Measurements from ENCODE around the gene CGB1. TPM values are rescaled to one million over a fixed set of nuclear protein-coding genes. Genes with fewer than 3 reads are reported as not detected.

CGB1 gene
- total and polyA plus RNA-seq, 9 of the 15 experiments (the other 6 are each of a cell fraction or from before 2014, with no cell fraction given), result not detected

DNA sequence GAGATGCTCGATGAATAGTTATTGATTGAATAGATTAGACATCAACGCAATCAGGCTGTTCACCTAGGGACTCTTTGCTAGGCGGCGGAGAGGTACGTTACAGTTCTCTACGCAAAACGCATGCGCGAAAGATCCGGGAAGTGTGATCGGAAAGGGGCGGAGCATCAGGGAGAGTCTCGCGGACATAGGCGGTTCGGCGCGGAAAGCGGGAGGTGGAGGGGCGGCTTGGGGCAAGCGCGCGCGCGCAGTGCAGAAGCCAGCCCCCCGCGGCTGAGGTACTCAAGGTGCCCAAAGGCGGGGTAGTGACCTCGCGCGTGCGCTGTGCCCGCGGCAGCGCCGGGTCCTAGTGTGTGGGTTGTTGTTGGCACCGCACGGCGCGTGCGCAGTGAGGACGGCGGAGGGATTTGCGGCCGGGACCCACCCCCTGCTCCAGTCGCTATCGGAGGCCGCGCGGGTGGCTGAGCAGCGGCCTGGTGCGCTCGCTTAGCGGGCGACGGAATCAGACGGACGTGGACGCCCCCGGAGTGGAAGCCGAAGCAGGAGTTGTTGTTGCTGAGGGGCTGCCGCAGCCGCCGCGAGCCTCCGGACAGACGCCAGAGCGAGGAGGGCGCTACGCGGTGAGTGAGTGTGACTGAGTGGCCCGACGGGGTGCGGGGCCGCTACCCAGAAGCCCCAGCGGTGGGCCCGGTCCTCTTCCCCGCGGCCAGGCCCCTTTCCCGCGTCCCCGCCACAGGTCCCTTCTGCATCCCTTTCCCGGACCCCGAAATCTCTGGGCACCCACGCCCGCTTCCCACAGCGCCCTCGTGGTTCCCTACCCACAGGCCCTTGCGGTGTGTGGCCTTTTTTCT, 48.5 kb upstream of the CGB1 start, which contains the start of gene SNRNP70 (continued):
- TF ChIP-seq, protein P1, sequence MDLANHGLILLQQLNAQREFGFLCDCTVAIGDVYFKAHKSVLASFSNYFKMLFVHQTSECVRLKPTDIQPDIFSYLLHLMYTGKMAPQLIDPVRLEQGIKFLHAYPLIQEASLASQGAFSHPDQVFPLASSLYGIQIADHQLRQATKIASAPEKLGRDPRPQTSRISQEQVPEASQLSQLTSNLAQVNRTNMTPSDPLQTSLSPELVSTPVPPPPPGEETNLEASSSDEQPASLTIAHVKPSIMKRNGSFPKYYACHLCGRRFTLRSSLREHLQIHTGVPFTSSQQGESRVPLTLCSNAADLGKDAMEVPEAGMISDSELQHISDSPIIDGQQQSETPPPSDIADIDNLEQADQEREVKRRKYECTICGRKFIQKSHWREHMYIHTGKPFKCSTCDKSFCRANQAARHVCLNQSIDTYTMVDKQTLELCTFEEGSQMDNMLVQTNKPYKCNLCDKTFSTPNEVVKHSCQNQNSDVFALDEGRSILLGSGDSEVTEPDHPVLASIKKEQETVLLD (IDR thresholded peaks at IDR 0.05), result peak; percentile 98
- TF ChIP-seq ARNT (IDR thresholded peaks at IDR 0.05) (peak in 1 of 2 experiments; percentile 58; a peak in 1 of 4 replicates), ESRRA (IDR thresholded peaks at IDR 0.05; ENCODE audit: borderline replicate concordance, low read depth) (peak; percentile 78; the same call in 1 of the 2 replicates), HSF4 (CRISPR knock-in tag; IDR thresholded peaks at IDR 0.05; ENCODE audit: borderline replicate concordance) (0 out of 2 replicates have a peak, but pooled peaks have one; percentile 31), ZFP30 (CRISPR knock-in tag; IDR thresholded peaks at IDR 0.05; ENCODE audit: borderline replicate concordance) (no peak), ZKSCAN1 (IDR thresholded peaks at IDR 0.05; ENCODE audit: low read depth, low read length) (peak; percentile 32; the same call in 1 of the 2 replicates), RNF2 (IDR thresholded peaks at IDR 0.05) (peak; percentile 70; the same call in 1 of the 2 replicates), ATF7 (IDR thresholded peaks at IDR 0.05) (peak; percentile 83; the same call in 1 of the 2 replicates), FOXA3 (CRISPR knock-in tag; conservative IDR thresholded peaks at IDR 0.05 in 1 of 2, IDR thresholded peaks at IDR 0.05 in 1 of 2) (0 out of 4 replicates have a peak, but pooled peaks of 1 of the 2 experiments have one; percentile 1), BRD4 (IDR thresholded peaks at IDR 0.05) (peak; percentile 68; the same call in 1 of the 2 replicates), FOXK2 (conservative IDR thresholded peaks at IDR 0.05 in 1 of 2, IDR thresholded peaks at IDR 0.05 in 1 of 2; ENCODE audit: low read depth in 2 of 2) (peak; percentile 84 to 87; a peak in 3 of 4 replicates), JUNB (CRISPR knock-in tag; conservative IDR thresholded peaks at IDR 0.05) (no peak), EP400 (IDR thresholded peaks at IDR 0.05) (peak; percentile 98), TAF9B (IDR thresholded peaks at IDR 0.05; ENCODE audit: partially characterized antibody) (peak; percentile 98), ZNF583 (CRISPR knock-in tag; IDR thresholded peaks at IDR 0.05) (peak; percentile 60; the same call in 1 of the 2 replicates), NFYB (IDR thresholded peaks at IDR 0.05; ENCODE audit: extremely low read depth, insufficient read length) (no peak), SIX5 (IDR thresholded peaks at IDR 0.05; ENCODE audit: borderline replicate concordance in 1 of 2, insufficient read depth in 1 of 2, low read depth in 1 of 2, low read length in 2 of 2) (no peak), ZNF780A (CRISPR knock-in tag; IDR thresholded peaks at IDR 0.05) (no peak), ETV6 (IDR thresholded peaks at IDR 0.05; ENCODE audit: borderline replicate concordance in 1 of 2, low read depth in 2 of 2, low read length in 1 of 2) (no peak; a peak in 1 of 4 replicates), ETV6 (CRISPR knock-in tag; IDR thresholded peaks at IDR 0.05; ENCODE audit: borderline replicate concordance) (peak; percentile 64; the same call in 1 of the 2 replicates)
- TF ChIP-seq, protein P2, sequence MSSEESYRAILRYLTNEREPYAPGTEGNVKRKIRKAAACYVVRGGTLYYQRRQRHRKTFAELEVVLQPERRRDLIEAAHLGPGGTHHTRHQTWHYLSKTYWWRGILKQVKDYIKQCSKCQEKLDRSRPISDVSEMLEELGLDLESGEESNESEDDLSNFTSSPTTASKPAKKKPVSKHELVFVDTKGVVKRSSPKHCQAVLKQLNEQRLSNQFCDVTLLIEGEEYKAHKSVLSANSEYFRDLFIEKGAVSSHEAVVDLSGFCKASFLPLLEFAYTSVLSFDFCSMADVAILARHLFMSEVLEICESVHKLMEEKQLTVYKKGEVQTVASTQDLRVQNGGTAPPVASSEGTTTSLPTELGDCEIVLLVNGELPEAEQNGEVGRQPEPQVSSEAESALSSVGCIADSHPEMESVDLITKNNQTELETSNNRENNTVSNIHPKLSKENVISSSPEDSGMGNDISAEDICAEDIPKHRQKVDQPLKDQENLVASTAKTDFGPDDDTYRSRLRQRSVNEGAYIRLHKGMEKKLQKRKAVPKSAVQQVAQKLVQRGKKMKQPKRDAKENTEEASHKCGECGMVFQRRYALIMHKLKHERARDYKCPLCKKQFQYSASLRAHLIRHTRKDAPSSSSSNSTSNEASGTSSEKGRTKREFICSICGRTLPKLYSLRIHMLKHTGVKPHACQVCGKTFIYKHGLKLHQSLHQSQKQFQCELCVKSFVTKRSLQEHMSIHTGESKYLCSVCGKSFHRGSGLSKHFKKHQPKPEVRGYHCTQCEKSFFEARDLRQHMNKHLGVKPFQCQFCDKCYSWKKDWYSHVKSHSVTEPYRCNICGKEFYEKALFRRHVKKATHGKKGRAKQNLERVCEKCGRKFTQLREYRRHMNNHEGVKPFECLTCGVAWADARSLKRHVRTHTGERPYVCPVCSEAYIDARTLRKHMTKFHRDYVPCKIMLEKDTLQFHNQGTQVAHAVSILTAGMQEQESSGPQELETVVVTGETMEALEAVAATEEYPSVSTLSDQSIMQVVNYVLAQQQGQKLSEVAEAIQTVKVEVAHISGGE (CRISPR knock-in tag; IDR thresholded peaks at IDR 0.05), result peak in 1 of 3 experiments; percentile 52; a peak in 1 of 6 replicates
- TF ChIP-seq, protein P3, sequence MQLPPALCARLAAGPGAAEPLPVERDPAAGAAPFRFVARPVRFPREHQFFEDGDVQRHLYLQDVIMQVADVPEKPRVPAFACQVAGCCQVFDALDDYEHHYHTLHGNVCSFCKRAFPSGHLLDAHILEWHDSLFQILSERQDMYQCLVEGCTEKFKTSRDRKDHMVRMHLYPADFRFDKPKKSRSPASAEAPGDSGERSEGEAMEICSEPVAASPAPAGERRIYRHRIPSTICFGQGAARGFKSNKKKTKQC (CRISPR knock-in tag; IDR thresholded peaks at IDR 0.05), result peak; percentile 60; the same call in 1 of the 2 replicates

Data from K562 (cell line).